Stimulated activated CD4-positive, alpha-beta T cell treated with anti-CD3 and anti-CD28 coated beads, TNF-alpha, amount 100 ng/mL, for 1 hour (primary cell): ENCODE measurements around the gene EDN2.

Experiments
- DNase-seq, 3 donors: peaks; one replicate each; pipeline ENCODE4 v3.0.0-alpha.2; 2020; ENCODE audit warnings: low read depth in 3 of 3, low spot score in 1 of 3

Gene EDN2

DNA sequence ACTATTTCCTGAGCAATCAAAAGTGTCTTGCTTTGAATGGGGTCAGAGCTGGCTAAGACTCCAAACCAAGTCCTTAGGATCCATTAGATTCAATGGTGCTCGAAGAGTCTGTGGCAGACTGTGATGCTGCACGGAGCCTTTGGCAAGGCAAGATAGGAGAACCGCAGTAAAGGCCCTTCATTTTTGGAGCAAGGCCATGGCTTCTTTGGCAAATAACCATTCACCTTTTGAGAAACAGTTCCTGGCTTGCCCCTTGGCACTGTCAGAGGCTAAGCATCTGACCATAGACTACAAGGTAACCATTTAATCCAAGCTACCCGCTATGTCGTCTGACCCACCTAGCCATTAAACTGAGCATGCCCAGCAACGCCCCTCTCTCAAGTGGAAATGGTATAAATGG, 45.2 kb downstream of the EDN2 start:
- no peak for DNase-seq

- DNase-seq, result no peak
These were observed 45.8 kb downstream of the EDN2 start for GRCh38 chr1:41438711-41439110.

GRCh38 chr1:41437011-41437355, 47.5 kb downstream of the EDN2 start:
- no peak for DNase-seq

DNA sequence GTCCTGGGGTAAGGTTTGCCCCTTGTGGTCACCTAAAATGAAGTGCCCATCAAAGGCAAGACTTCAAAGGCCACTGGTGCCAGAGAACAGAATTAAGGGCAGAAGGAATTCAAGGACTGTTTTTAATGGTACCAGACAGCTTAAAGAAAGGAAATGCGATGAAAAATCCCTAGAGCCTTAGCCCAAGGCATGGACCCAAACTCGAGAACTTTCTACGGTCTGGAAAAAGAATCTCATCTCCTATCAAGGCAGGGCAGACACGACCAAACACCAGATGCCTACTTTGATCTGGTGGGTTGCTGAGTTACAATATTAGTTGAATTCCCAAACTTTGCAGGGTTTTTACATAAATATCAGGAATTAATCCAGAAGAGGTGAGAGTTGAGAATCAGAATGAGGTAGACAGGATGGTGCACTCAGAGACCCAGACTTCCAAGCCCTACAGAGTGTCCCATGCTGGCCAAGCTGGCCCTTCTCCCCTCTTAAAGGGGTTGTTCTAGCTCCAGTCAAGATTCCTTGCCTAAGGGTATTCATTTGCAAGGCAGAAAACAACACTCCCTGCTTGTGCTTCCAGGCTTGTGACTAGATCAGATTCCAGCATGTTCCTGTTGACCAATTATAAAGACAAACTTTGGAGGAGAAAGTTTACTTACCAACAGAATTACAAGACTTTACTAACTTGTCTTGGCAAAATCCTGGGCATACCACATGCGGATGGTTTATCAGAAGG, 48.0 kb downstream of the EDN2 start:
- no peak for DNase-seq

- DNase-seq, result no peak
These were observed 48.8 kb downstream of the EDN2 start for GRCh38 chr1:41435570-41436178.

- DNase-seq, result no peak
These were observed 49.6 kb downstream of the EDN2 start for GRCh38 chr1:41434748-41435449.

GRCh38 chr1:41434306-41434705, 50.2 kb downstream of the EDN2 start:
- DNase-seq, result no peak

DNA sequence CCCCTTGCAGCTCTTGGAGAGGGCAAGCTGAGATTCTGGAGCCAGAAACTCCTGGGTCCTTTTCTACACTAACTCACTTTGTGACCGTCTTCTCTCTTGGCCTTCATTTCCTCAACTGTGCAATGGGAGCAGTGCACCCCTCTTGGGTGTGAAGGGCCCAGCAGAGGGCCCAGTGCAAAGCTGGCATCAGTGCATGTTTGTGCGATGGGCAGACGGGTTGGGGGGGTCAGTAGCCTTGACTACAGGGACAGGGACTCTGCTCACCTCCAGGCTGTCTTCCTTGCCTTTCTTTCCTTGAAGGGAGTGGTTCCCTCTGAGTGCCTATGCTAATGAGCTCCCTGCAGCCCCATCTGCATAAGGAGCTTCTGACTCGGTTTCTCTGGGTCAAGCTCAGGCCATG, 51.0 kb downstream of the EDN2 start:
- no peak for DNase-seq

GRCh38 chr1:41432481-41433280, 51.8 kb downstream of the EDN2 start:
- peak; percentile 22 to 62 (median 25) for DNase-seq

- no peak for DNase-seq
These were observed 52.8 kb downstream of the EDN2 start for GRCh38 chr1:41431490-41432350.

DNA sequence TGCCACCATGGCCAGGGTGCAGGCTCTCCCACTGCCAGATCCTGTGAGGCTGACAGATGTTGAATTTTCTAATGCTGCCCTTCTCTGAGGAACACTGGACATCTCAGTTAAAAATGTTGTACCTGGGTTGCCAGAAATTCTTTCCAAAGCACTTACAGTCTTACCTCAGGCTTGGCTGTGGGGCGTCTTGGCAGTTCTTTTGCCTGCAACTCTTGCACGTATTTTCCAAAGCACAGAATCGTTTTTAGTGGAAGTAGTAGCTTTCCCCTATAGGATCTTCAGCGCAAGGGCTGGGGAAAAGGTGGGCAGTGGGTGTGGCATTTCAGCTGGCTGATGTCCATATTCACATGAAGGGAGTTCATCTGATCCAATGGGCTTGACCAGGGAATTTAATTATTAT, 53.9 kb downstream of the EDN2 start:
- no peak for DNase-seq

- DNase-seq, result no peak
These were observed 54.4 kb downstream of the EDN2 start for GRCh38 chr1:41430069-41430468.

DNA sequence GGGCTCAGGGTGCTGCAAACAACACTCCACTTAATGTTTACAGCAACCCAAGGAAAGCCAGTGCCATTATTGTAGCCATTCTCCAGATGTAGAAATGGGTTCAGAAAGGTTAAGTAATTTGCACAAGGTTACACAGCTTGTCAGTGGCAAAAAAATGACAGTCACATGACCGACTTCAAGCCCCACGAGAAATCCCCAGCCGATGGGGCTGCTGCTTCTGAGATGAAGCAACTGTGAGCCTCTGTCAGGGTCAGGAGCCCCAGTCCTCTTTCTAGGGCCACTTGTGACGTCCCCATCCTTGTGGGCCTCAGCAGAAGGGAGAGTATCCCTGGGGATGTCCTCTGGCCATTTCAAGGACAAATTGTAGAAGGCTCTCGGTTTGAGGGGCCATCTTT, 54.8 kb downstream of the EDN2 start:
- DNase-seq, result no peak
